ENCODE data around the gene ELP4.

DNA sequence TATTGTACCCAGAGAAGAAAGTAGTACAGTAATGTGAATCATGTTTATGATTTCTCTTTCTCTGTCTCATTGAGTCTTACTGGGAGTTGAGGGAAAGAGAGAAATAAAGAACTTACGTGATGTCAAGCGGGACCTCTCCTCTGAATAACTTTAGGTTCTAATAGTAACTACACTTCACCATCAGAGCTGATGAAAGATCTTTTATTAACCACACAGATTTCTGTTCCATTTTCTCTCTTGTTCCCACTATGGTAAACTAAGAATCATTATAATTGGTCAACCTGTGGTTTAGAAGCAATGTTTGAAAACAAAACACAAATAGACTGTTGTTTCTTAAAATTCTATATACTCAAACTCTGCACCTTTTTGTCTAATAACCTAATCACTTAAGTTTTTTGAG, 142.3 kb downstream of the ELP4 start:
- TF ChIP-seq, protein P1, sequence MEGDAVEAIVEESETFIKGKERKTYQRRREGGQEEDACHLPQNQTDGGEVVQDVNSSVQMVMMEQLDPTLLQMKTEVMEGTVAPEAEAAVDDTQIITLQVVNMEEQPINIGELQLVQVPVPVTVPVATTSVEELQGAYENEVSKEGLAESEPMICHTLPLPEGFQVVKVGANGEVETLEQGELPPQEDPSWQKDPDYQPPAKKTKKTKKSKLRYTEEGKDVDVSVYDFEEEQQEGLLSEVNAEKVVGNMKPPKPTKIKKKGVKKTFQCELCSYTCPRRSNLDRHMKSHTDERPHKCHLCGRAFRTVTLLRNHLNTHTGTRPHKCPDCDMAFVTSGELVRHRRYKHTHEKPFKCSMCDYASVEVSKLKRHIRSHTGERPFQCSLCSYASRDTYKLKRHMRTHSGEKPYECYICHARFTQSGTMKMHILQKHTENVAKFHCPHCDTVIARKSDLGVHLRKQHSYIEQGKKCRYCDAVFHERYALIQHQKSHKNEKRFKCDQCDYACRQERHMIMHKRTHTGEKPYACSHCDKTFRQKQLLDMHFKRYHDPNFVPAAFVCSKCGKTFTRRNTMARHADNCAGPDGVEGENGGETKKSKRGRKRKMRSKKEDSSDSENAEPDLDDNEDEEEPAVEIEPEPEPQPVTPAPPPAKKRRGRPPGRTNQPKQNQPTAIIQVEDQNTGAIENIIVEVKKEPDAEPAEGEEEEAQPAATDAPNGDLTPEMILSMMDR (IDR thresholded peaks at IDR 0.05): no peak
- TF ChIP-seq POLR2A (IDR thresholded peaks at IDR 0.05) (no peak), POLR2AphosphoS5 (IDR thresholded peaks at IDR 0.05) (no peak)
